AG10803 (cell line): ENCODE results near the gene XXYLT1.
"Not testable (repeated sequence)": the region's sequence is repeated elsewhere in the genome, so short reads cannot be mapped to it uniquely, and the experiment has no call there.

ENCODE experiments used
- DNase-seq: peaks from one replicate; pipeline ENCODE4 v3.0.0; 2010; ENCODE audit warnings: low read depth
- H3K4me3 ChIP-seq: 2 replicates; pipeline ENCODE4 v1.5.1; 2011; ENCODE audit warnings: mild to moderate bottlenecking, low read length, control low read depth
- TF ChIP-seq, protein P1 (sequence below): conservative IDR thresholded peaks from 2 replicates; pipeline ENCODE4 v1.5.1; 2011; ENCODE audit warnings: mild to moderate bottlenecking, low read length, control low read depth, inconsistent platforms

The XXYLT1 gene

DNA sequence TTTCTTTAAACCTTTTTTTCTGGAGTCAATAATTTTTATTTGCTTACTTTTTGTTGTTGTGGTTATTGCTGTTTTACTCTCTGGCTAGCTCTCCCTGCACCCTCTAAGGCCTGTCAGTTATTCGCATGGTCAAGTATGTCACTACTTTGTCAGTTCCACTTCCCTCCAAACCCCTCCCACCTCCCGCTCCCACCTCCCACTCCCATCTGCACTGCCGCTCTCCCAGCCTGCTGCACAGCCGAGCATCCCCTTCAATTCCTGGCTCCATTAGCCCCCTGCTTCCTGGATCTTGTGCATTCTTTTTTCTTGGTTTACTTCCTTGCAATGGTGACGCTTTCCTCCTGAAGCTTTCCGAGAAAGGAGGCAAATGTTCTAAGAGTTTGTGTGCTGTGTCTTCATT, 218.0 kb downstream of the XXYLT1 start:
- TF ChIP-seq, protein P1, sequence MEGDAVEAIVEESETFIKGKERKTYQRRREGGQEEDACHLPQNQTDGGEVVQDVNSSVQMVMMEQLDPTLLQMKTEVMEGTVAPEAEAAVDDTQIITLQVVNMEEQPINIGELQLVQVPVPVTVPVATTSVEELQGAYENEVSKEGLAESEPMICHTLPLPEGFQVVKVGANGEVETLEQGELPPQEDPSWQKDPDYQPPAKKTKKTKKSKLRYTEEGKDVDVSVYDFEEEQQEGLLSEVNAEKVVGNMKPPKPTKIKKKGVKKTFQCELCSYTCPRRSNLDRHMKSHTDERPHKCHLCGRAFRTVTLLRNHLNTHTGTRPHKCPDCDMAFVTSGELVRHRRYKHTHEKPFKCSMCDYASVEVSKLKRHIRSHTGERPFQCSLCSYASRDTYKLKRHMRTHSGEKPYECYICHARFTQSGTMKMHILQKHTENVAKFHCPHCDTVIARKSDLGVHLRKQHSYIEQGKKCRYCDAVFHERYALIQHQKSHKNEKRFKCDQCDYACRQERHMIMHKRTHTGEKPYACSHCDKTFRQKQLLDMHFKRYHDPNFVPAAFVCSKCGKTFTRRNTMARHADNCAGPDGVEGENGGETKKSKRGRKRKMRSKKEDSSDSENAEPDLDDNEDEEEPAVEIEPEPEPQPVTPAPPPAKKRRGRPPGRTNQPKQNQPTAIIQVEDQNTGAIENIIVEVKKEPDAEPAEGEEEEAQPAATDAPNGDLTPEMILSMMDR, result no peak
- DNase-seq, result no peak

DNA sequence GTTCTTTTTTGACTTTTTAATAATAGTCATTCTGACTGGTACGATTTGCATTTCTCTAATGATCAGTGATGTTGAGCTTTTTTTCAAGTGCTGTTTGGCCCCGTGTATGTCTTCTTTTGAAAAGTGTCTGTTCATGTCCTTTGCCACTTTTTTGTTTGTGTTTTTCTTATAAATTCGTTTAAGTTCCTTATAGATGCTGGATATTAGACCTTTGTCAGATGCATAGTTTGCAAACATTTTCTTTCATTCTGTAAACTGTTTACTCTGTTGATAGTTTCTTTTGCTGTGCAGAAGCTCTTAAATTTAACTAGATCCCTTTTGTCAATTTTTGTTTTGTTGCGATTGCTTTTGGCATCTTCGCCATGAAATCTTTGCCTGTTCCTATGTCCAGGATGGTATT, 220.7 kb downstream of the XXYLT1 start:
- H3K4me3 ChIP-seq, DNase-seq: not testable (repeated sequence)

More for the DNA sequence above, 218.0 kb downstream of the XXYLT1 start:
- no peak overlapping the region for H3K4me3 ChIP-seq

DNA sequence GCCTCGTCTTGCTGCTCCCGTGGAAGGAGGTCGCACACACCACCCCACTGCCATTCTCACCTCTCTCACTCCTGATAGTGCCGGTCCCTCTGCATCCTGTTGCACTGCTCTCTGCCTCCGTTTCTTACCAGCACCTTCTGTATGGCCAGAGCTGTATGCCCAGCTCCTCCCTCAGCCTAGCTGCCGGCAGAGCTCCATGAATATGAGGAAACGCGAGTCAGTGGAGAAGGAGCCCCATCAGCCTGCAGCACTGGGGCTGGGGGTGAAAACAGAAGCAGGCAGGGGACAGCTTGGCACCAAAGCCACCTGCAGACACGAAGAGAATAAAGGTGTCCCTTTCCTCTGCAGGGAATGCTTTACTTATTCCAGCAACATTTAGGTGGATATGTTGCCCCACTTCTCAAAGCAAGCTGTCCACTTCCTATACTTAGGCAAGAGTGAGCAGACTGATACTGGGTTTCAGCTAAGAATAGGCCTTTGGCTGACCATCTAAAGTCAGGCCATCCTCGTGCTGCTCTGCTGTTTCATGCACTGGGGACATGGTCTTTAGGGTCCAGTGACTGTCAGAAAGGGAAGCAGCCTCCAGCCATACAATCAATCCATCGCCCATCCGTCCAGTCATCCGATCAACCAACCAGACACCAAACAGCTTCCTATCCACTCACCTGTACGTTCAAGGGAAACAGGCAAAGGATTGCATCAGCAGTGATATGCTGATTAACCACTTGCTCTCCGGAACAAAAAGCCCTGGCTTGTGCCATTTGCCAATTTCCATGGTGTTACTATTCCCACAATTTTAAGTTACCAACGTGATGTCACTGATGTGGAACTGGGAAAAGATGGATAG, 222.7 kb downstream of the XXYLT1 start:
- no peak overlapping the region for H3K4me3 ChIP-seq
- no peak for DNase-seq
- TF ChIP-seq, protein P1, result no peak

DNA sequence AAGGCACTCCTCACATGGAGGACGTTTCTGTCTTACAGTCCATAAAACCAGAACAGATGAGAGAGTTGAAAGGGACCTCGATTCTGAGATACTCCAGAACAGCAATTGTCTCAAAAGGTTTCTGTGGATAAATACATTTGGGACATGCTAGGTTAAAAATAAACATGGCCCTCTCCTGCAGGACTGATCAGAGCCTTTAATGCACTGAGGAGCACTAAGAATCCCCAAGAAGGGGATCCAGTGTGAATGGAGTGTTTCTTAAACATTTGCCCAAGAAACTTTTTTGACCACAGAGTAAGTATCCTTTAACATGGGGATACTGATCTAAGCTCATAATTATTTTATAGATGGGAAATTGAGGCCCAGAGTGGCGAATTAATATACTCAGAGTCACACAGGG, 223.4 kb downstream of the XXYLT1 start:
- H3K4me3 ChIP-seq, result no peak overlapping the region
- TF ChIP-seq, protein P1, result no peak
- DNase-seq, result no peak

DNA sequence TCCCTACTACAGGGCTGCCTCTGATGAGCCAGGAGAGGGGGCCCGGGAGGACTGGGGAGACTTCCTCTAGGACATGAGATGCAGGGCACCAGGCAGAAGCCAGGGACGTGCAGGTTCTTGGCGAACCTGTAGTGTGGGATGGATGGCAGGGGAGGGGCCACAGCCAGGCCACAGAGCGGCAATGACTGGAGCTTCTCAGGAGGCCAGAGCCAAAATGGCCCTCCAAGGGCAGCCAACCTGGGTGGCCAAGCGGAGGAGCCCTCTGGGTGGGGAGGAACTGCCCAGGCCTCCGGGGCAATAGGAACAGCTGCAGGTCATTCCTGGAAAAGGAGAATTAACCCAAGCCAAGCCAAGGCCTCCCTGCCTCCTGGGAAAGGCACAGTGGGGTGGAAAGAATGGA, 224.5 kb downstream of the XXYLT1 start:
- DNase-seq, result no peak
- H3K4me3 ChIP-seq, result no peak overlapping the region
- TF ChIP-seq, protein P1, result no peak

DNA sequence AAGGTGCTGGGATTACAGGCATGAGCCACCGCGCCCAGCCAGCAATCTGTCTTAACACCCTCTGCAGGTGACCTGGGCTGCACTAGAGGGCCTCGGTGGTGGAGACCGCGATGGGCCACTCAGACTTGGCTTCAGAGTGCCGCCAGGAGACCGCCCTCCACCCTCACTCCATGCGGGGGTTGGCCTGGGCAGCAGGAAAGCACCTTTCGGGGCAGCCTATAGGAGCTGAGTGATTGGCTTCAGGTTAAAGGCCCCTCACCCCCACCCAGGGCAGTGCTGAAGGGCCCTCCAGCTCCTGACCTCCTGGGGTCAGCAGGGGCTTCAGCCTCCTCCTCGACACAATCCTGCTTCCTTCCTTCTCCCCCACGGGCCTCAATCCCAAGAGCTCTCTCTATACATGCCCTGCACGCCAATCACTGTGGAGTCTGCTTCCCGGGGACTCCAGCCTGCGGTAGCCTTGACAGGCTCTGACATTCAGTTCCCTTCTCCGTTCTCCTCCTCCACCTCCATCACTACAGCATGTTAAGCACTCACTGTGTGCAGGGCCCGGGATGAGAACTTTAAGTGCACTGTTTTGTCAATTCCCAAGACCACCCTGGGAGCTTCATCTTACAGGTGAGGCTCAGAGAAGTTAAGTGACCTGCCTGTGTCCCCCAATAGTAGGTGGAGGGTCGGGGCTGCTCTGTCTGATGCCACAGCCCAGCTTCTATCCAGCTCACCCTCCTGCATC, 225.3 kb downstream of the XXYLT1 start:
- no peak for DNase-seq
- no peak overlapping the region for H3K4me3 ChIP-seq
- TF ChIP-seq, protein P1, result no peak

DNA sequence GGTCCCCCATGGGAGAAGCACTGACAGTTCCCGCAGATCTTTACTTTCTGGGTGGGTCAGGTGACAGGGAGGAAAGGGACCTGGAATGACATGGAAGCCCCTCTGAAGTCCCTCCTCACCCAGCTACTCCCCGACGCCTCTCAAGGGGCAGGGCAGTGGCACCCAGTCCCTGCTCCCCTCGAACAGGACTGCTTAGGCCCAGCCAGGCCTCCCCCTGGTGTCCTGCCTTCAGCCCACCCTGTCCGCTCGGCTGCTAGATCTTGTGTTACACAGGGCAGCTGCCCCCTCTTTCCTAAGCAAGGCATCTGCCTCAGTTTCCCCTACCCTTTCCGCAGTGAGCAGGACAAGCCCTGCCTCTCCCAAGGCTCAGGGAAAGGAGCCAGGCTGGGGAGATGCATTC, 226.5 kb downstream of the XXYLT1 start:
- TF ChIP-seq, protein P1, result no peak
- DNase-seq, result no peak
- no peak overlapping the region for H3K4me3 ChIP-seq
